DND-41 (cell line): ENCODE results near the gene P2RX2.

ENCODE experiments used
- CTCF ChIP-seq: IDR thresholded peaks from 2 replicates; pipeline ENCODE4 v1.5.1; 2012; ENCODE audit warnings: borderline replicate concordance, low read length, moderate library complexity, mild to moderate bottlenecking; ENCODE audit not compliant: poor library complexity, severe bottlenecking; ENCODE audit errors: extremely low read depth
- EZH2 ChIP-seq: IDR thresholded peaks from 3 replicates; pipeline ENCODE4 v1.6.1; 2012; ENCODE audit warnings: borderline replicate concordance, low read depth, mild to moderate bottlenecking, moderate library complexity, low read length, inconsistent platforms; ENCODE audit not compliant: severe bottlenecking

DNA sequence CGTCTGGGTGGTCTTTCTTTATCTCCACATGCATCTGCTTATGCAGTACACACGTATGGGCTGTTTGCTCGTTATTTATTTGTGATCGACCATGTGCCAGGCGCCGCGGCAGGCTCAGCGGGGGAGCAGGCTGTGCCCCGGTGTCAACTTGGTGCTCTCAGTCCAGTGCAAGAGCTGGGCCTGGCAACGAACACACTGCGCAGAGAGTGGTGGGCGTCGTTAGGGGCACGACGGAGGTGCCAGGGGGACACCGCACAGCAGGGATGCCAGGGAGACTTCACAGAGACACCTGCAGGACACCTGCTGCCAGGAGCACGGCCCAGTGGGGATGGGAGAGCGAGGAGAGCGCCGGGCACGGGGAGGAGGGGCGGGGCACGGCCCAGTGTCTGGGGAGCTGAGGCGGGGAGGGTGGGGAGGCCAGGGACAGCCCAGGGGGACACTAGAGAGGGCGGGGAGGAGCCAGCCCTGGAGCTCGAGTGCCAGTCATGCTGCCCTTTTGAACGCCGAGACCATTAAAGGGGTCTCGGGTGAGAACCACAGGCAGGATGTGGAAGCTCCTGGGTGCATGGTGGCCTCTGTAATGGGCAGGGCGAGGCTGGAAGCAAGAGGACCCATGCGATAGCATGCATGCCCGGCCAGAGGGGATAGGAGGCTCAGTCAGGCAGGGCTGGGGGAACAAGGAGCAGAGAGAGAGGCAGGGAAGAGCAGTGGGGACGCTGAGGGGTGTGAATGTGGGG, 7.5 kb upstream of the P2RX2 start:
- TF ChIP-seq CTCF (no peak), EZH2 (no peak)
